ENCODE measurements around the gene FKBP15.

GRCh38 chr9:113210815-113211214, 10.3 kb downstream of the FKBP15 start:
- no peak for TF ChIP-seq CTCF (IDR thresholded peaks at IDR 0.05)
- TF ChIP-seq POLR2A (IDR thresholded peaks at IDR 0.05) = peak in 1 of 4 donors; percentile 71
- TF ChIP-seq POLR2AphosphoS5 (IDR thresholded peaks at IDR 0.05) = peak in 1 of 2 donors; percentile 21

Data from upper lobe of left lung (tissue), 4 donors.